PC-3 (cell line): ENCODE data around the gene PRR14. TPM values are rescaled to one million over a fixed set of nuclear protein-coding genes. Genes with fewer than 3 reads are reported as not detected.

Source experiments
- ATAC-seq: fragments of 200-7000 bp; cut with Tn5 transposase; 2 replicates; pipeline ENCODE4 v1.9.1; 2020; ENCODE audit warnings: mild to moderate bottlenecking, moderate library complexity
- BruUV-seq: library from RNA; stranded (reverse); fragments of 400-500 nt; replicated peaks from 2 replicates; lab custom pipeline; 2021; lab: Mats Ljungman, UMichigan
- CTCF ChIA-PET: fragments of 300-600 bp; sonication (Branson Sonifier 250); formaldehyde crosslinking; loops from one replicate; lab custom pipeline; 2022; ENCODE audit warnings: antibody characterized with exemption; lab: Charles Lee
- POLR2A ChIA-PET: fragments of 300-600 bp; sonication (Branson Sonifier 250); formaldehyde crosslinking; loops from one replicate; lab custom pipeline; 2022; ENCODE audit warnings: antibody characterized with exemption; ENCODE audit not compliant: unreplicated experiment; lab: Charles Lee
- DNase-seq: peaks from one replicate; pipeline ENCODE4 v3.0.0-alpha.2; 2015
- H2AFZ ChIP-seq: fragments of 300-600 bp; sonication (generic); 2 replicates; pipeline ENCODE4 v1.6.0; 2016; ENCODE audit warnings: antibody characterized with exemption, low read length
- H3F3A ChIP-seq: fragments of 300-600 bp; sonication (generic); one replicate; pipeline ENCODE4 v1.6.0; 2017; ENCODE audit warnings: antibody characterized with exemption, low read length, control low read depth, mild to moderate bottlenecking; ENCODE audit not compliant: unreplicated experiment
- H3K27ac ChIP-seq: fragments of 300-600 bp; sonication (generic); 2 replicates; pipeline ENCODE4 v1.5.1; 2016; ENCODE audit warnings: mild to moderate bottlenecking, low read length
- H3K27me3 ChIP-seq: fragments of 300-600 bp; sonication (generic); 2 replicates; pipeline ENCODE4 v1.6.1; 2016; ENCODE audit warnings: low read length, mixed read lengths
- H3K36me3 ChIP-seq: fragments of 300-600 bp; sonication (generic); 2 replicates; pipeline ENCODE4 v1.6.1; 2016; ENCODE audit warnings: low read depth, mixed run types, low read length, mixed read lengths
- H3K4me1 ChIP-seq: fragments of 300-600 bp; sonication (generic); 2 replicates; pipeline ENCODE4 v1.5.1; 2016; ENCODE audit warnings: low read length; ENCODE audit not compliant: insufficient read depth
- H3K4me2 ChIP-seq: fragments of 300-600 bp; sonication (generic); 2 replicates; pipeline ENCODE4 v1.6.0; 2016; ENCODE audit warnings: low read length
- H3K4me3 ChIP-seq: fragments of 300-600 bp; sonication (generic); 2 replicates; pipeline ENCODE4 v1.5.1; 2016; ENCODE audit warnings: mild to moderate bottlenecking, low read length, mixed read lengths
- H3K79me2 ChIP-seq: fragments of 300-600 bp; sonication (generic); 2 replicates; pipeline ENCODE4 v1.6.1; 2017; ENCODE audit warnings: low read length, mixed read lengths
- H3K9ac ChIP-seq: fragments of 300-600 bp; sonication (generic); 2 replicates; pipeline ENCODE4 v1.6.0; 2016; ENCODE audit warnings: mild to moderate bottlenecking, low read length
- H3K9me2 ChIP-seq: fragments of 300-600 bp; sonication (generic); replicated peaks from 2 replicates; pipeline ENCODE4 v1.6.1; 2016; ENCODE audit warnings: mixed run types, low read length, mixed read lengths
- H3K9me3 ChIP-seq: fragments of 300-600 bp; sonication (generic); 2 replicates; pipeline ENCODE4 v1.6.1; 2016; ENCODE audit warnings: low read length, mixed read lengths
- H4K20me1 ChIP-seq: fragments of 300-600 bp; sonication (generic); 2 replicates; pipeline ENCODE4 v1.6.1; 2016; ENCODE audit warnings: low read length, mixed read lengths
- EZH2 ChIP-seq: fragments of 300-600 bp; sonication (generic); IDR thresholded peaks from one replicate; pipeline ENCODE4 v1.6.1; 2017; ENCODE audit warnings: antibody characterized with exemption, mild to moderate bottlenecking, low read length; ENCODE audit not compliant: unreplicated experiment
- EZH2phosphoT487 ChIP-seq: fragments of 300-600 bp; sonication (generic); IDR thresholded peaks from 2 replicates; pipeline ENCODE4 v1.6.1; 2018; ENCODE audit warnings: mild to moderate bottlenecking, antibody characterized with exemption, low read length, borderline replicate concordance
- intact Hi-C: fragments of 100-400 bp; cut with micrococcal nuclease; formaldehyde crosslinking; loops from 2 replicates; pipeline ENCODE4 v1.9.0; 2023
- total RNA-seq: library from RNA; depleted of rRNA; stranded (reverse); fragments of >200 nt; gene quantifications from 2 replicates; pipeline ENCODE4 v1.2.3, GENCODE V29; 2014
- TF ChIP-seq, protein P1 (sequence below): fragments of 300-600 bp; sonication (generic); conservative IDR thresholded peaks from 2 replicates; pipeline ENCODE4 v1.5.1; 2017; ENCODE audit warnings: antibody characterized with exemption, low read depth, mild to moderate bottlenecking, low read length

Gene PRR14
- total RNA-seq, 1 experiment from 2014 or later, result 9.6 TPM

- no peak overlapping the region for H3K27ac ChIP-seq
- DNase-seq (no peak), ATAC-seq (no peak)
- H3K9ac ChIP-seq, result no peak overlapping the region
- no peaks in the 10 kb centered on the region for H3K9me3 ChIP-seq
- no peaks in the 10 kb centered on the region for H3F3A ChIP-seq
- CTCF ChIA-PET, result no interaction called here
- BruUV-seq, result no TSS peak
- no peak overlapping the region for H3K4me3 ChIP-seq
- H3K4me2 ChIP-seq, result no peak overlapping the region
- POLR2A ChIA-PET, result no interaction called here
- H3K4me1 ChIP-seq, result no peaks in the 10 kb centered on the region
- H3K36me3 ChIP-seq, result no peaks in the 10 kb centered on the region
- H4K20me1 ChIP-seq, result no peaks in the 10 kb centered on the region
- no peaks in the 10 kb centered on the region for H3K9me2 ChIP-seq
- no peaks in the 10 kb centered on the region for H3K79me2 ChIP-seq
- no peak overlapping the region for H2AFZ ChIP-seq
- intact Hi-C loops, result no loop called here
- H3K27me3 ChIP-seq, result no peaks in the 10 kb centered on the region
- no peak for TF ChIP-seq EZH2
- no peak for TF ChIP-seq EZH2phosphoT487
- TF ChIP-seq, protein P1, sequence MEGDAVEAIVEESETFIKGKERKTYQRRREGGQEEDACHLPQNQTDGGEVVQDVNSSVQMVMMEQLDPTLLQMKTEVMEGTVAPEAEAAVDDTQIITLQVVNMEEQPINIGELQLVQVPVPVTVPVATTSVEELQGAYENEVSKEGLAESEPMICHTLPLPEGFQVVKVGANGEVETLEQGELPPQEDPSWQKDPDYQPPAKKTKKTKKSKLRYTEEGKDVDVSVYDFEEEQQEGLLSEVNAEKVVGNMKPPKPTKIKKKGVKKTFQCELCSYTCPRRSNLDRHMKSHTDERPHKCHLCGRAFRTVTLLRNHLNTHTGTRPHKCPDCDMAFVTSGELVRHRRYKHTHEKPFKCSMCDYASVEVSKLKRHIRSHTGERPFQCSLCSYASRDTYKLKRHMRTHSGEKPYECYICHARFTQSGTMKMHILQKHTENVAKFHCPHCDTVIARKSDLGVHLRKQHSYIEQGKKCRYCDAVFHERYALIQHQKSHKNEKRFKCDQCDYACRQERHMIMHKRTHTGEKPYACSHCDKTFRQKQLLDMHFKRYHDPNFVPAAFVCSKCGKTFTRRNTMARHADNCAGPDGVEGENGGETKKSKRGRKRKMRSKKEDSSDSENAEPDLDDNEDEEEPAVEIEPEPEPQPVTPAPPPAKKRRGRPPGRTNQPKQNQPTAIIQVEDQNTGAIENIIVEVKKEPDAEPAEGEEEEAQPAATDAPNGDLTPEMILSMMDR, result no peak
These were observed 5.0 kb upstream of the PRR14 start for GRCh38 chr16:30645727-30646126.

DNA sequence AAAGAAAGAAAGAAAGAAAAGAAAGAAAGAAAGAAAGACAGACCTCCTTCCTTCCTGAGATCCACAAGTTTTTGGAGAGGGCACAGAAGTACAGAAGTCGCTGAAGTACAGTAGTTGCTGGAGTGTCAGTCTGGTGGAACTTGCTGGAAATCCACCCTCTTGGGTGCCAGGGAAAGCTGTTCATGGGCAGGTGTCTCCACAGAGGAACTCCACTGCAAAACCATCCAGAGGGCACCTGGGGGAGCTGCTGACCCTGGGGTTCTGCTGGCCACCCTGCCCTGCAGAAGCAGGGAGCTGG, 3.5 kb upstream of the PRR14 start:
- Histone ChIP-seq H3K36me3 (no peaks in the 10 kb centered on the region), H4K20me1 (no peaks in the 10 kb centered on the region), H3K27ac (no peak overlapping the region), H3K27me3 (no peaks in the 10 kb centered on the region), H3K4me1 (0 out of 2 replicates have a peak, but pooled peaks cover 4% of the 10 kb centered on the region), H3K4me2 (no peak overlapping the region), H3K79me2 (peaks cover 9% of the 10 kb centered on the region; the same call in 1 of the 2 replicates), H3K9ac (no peak overlapping the region), H3K9me3 (no peaks in the 10 kb centered on the region), H3K9me2 (no peaks in the 10 kb centered on the region), H3F3A (no peaks in the 10 kb centered on the region), H2AFZ (no peak overlapping the region), H3K4me3 (no peak overlapping the region)
- no peak for TF ChIP-seq EZH2
- TF ChIP-seq, protein P1, result no peak
- no peak for TF ChIP-seq EZH2phosphoT487
- ChIA-PET POLR2A (no interaction called here), CTCF (no interaction called here)
- no TSS peak for BruUV-seq
- intact Hi-C loops, result no loop called here
- DNase-seq (no peak), ATAC-seq (no peak)

DNA sequence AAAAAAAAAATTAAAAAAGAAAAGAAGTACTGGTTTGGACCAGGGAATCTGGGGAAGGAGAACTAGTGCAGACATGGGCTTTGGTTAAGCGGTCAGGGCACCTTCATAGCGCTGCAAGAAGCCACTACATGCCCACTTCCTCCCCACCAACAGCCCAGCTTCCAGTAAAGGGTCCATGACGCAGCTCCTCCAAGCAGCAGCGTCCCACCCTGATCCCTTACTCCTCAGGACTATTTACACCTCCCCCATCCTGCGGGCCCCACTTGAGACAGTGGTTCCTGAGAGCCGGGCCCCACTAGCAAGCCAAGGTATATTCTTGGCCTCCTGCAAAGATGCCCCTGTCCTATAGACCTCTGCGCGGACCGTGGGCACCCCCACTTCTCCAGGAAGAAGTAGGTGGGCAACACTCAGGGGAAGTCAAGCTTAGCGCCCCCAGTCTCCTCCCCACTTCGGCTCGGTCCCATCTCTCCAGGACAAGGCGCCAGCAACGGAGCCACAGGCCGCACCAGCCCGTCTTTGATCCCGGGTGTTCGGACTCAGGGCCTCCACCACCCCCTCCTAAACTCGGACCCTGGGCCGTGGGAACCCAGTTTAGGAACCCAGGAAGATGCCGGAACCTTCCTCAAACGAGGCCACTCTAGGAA, 913 bp upstream of the PRR14 start:
- Histone ChIP-seq H3K9ac (no peak overlapping the region), H3K27ac (no peak overlapping the region), H3K4me3 (peak overlapping the region; percentile 91; the same call in 1 of the 2 replicates), H3K9me3 (no peaks in the 10 kb centered on the region), H4K20me1 (no peaks in the 10 kb centered on the region), H3K36me3 (no peaks in the 10 kb centered on the region), H3F3A (no peaks in the 10 kb centered on the region), H3K9me2 (no peaks in the 10 kb centered on the region), H3K27me3 (no peaks in the 10 kb centered on the region), H3K4me1 (0 out of 2 replicates have a peak, but pooled peaks cover 4% of the 10 kb centered on the region), H3K4me2 (peak overlapping the region; percentile 33; the same call in 1 of the 2 replicates), H3K79me2 (peaks cover 11% of the 10 kb centered on the region; the same call in 1 of the 2 replicates), H2AFZ (peak overlapping the region; percentile 97)
- ATAC-seq (no peak), DNase-seq (no peak)
- ChIA-PET POLR2A (interaction anchor here (0.5 to 0.6 kb wide), 3 partner anchors 35 to 200 kb away, joined by 3 to 11 read pairs (median 9); no protein-coding TSS in a partner anchor), CTCF (interaction anchor here (0.9 kb wide), 1 partner anchor 220 kb away, joined by 13 read pairs; the partner anchor contains the start of gene DCTPP1)
- TF ChIP-seq, protein P1, result no peak
- TF ChIP-seq EZH2 (no peak), EZH2phosphoT487 (no peak)
- BruUV-seq, result TSS peak; percentile 87
- intact Hi-C loops, result loop anchor here (1.0 to 2.0 kb wide), 2 partner anchors 15 to 280 kb away; partner anchors contain the start of gene TBC1D10B
